Measurements from ENCODE around the gene IBSP. TPM values are rescaled to one million over a fixed set of nuclear protein-coding genes. Genes with fewer than 3 reads are reported as not detected.

Gene IBSP, protein sequence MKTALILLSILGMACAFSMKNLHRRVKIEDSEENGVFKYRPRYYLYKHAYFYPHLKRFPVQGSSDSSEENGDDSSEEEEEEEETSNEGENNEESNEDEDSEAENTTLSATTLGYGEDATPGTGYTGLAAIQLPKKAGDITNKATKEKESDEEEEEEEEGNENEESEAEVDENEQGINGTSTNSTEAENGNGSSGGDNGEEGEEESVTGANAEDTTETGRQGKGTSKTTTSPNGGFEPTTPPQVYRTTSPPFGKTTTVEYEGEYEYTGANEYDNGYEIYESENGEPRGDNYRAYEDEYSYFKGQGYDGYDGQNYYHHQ
- total RNA-seq (2014; rRNA removed; shearing (Covaris generic)) = not detected in 2 replicates

DNA sequence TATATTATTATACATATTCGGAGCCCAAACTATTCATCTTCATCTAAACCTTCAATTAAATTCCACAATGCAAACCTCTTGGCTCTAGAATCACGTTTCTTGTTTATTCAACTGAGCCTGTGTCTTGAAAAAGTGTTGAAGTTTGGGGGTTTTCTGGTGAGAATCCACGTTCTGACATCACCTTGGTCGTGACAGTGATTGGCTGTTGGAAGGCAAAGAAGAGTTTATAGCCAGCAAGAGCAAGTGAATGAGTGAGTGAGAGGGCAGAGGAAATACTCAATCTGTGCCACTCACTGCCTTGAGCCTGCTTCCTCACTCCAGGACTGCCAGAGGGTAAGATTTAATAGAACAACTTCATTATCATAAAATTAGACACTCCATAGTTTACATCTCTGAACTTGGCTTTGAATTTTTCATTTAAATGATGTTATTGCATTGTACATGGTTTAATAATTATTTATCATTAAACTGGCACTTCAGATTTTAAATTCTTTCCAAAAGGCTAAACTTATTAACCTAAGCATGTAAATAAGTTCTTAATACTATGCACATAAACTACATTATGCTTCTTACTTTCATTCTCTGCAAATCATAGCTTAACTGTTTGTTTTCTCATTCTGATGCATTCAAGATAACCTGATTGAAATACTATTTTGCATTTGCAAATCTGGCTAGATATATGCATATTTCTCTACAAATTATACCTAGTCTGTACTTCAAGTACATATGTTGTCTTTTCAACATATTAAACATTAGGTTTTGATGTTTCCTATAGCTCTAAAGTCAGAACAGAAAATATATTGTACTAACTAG, at the start of gene IBSP:
Gene IBSP (plus strand): TSS at position 254 of the 813 bp plus-strand sequence. CDS start 2,808 bp downstream, outside the sequence.

GRCh38 chr4:87832669-87833068, 33.3 kb downstream of the IBSP start, which contains the start of gene MEPE:
MEPE (plus strand) TSS chr4:87832969; CDS start chr4:87834715, 1,746 bp downstream.

Other genes starting within 250 kb of the IBSP start
- not detected in 2 replicates for gene DSPP, start 191.0 kb upstream of the IBSP start, total RNA-seq (2014; rRNA removed; shearing (Covaris generic))
- not detected in 2 replicates for gene DMP1, start 149.3 kb upstream of the IBSP start, total RNA-seq (2014; rRNA removed; shearing (Covaris generic))
- not detected in 2 replicates for gene MEPE, start 33.4 kb downstream of the IBSP start, total RNA-seq (2014; rRNA removed; shearing (Covaris generic))
- 3.7 and 4.3 TPM in 2 replicates for gene SPP1, start 176.2 kb downstream of the IBSP start, total RNA-seq (2014; rRNA removed; shearing (Covaris generic))
- gene PKD2, start 208.1 kb downstream of the IBSP start, total RNA-seq (2014; rRNA removed; shearing (Covaris generic)) = 19.0 and 31.0 TPM in 2 replicates

Measured in A375 (cell line).